CD4-positive, alpha-beta memory T cell (primary cell): Measurements from ENCODE around the gene VPS9D1. TPM values are rescaled to one million over a fixed set of nuclear protein-coding genes. Genes with fewer than 3 reads are reported as not detected.

Source experiments
- CTCF ChIA-PET: fragments of 350-600 bp; sonication (Branson Sonifier 250); formaldehyde crosslinking; loops from one replicate; lab custom pipeline; 2021; ENCODE audit warnings: inconsistent platforms; ENCODE audit not compliant: partially characterized antibody; lab: Charles Lee
- POLR2A ChIA-PET: fragments of 350-600 bp; sonication (Branson Sonifier 250); formaldehyde crosslinking; loops from one replicate; lab custom pipeline; 2021; ENCODE audit not compliant: partially characterized antibody; lab: Charles Lee
- DNase-seq, 5 donors: peaks; one replicate each; pipeline versions ENCODE4 v3.0.0 to v3.0.0-alpha.2; 2020 to 2022; ENCODE audit warnings: mixed read lengths in 1 of 5
- H3K27ac ChIP-seq: one replicate; pipeline ENCODE4 v1.7.0; 2013; ENCODE audit warnings: low read depth, low read length
- H3K27me3 ChIP-seq: 2 replicates; pipeline ENCODE4 v1.7.0; 2013; ENCODE audit warnings: mild to moderate bottlenecking, low read length, moderate library complexity; ENCODE audit not compliant: insufficient read depth
- H3K36me3 ChIP-seq: 2 replicates; pipeline ENCODE4 v1.7.0; 2013; ENCODE audit warnings: mild to moderate bottlenecking, low read length, moderate library complexity; ENCODE audit not compliant: insufficient read depth
- H3K4me1 ChIP-seq: 2 replicates; pipeline ENCODE4 v1.7.0; 2013; ENCODE audit warnings: mild to moderate bottlenecking, low read length, moderate library complexity; ENCODE audit not compliant: insufficient read depth
- H3K4me3 ChIP-seq, 2 donors: one replicate each; pipeline ENCODE4 v1.7.0; 2013; ENCODE audit warnings: low read length in 2 of 2, mild to moderate bottlenecking in 1 of 2
- H3K9me3 ChIP-seq, 2 donors: one replicate each; pipeline ENCODE4 v1.7.0; 2013; ENCODE audit warnings: low read length in 2 of 2, control low read depth in 1 of 2; ENCODE audit not compliant: control insufficient read depth in 1 of 2
- H3K27ac Mint-ChIP-seq, 7 donors: one replicate each; pipeline ENCODE4 v1.8.0; 2020 to 2021; ENCODE audit warnings: mixed read lengths in 7 of 7, mild to moderate bottlenecking in 6 of 7, inconsistent platforms in 3 of 7, moderate library complexity in 3 of 7
- H3K27me3 Mint-ChIP-seq, 2 donors: one replicate each; pipeline ENCODE4 v1.8.0; 2020 to 2021; ENCODE audit warnings: mixed read lengths in 2 of 2
- H3K36me3 Mint-ChIP-seq, 2 donors: one replicate each; pipeline ENCODE4 v1.8.0; 2020 to 2021; ENCODE audit warnings: mixed read lengths in 2 of 2, inconsistent platforms in 1 of 2, mild to moderate bottlenecking in 1 of 2
- H3K4me1 Mint-ChIP-seq, 4 donors: one replicate each; pipeline ENCODE4 v1.8.0; 2020 to 2021; ENCODE audit warnings: mixed read lengths in 4 of 4, mild to moderate bottlenecking in 1 of 4
- H3K4me3 Mint-ChIP-seq, 8 donors: one replicate each; pipeline ENCODE4 v1.8.0; 2020 to 2021; ENCODE audit warnings: mixed read lengths in 8 of 8, mild to moderate bottlenecking in 7 of 8, moderate library complexity in 6 of 8, inconsistent platforms in 3 of 8
- H3K9me3 Mint-ChIP-seq, 8 donors: one replicate each; pipeline ENCODE4 v1.8.0; 2020 to 2021; ENCODE audit warnings: mixed read lengths in 8 of 8, mild to moderate bottlenecking in 5 of 8, inconsistent platforms in 3 of 8, moderate library complexity in 1 of 8
- intact Hi-C: fragments of 100-400 bp; cut with micrococcal nuclease; formaldehyde crosslinking; loops from one replicate; pipeline ENCODE4 v1.15.1; 2023
- polyA plus RNA-seq, 2 donors: library from polyadenylated mRNA; unstranded; fragments of 300-500 nt; fragmentation: Illumina TruSeq; gene quantifications; one replicate each; pipeline ENCODE4 v1.2.3, GENCODE V29; 2021
- total RNA-seq, 2 experiments: library from RNA; stranded (reverse); gene quantifications; one replicate each; pipeline ENCODE4 v1.2.3, GENCODE V29; 2021

VPS9D1 gene
- total and polyA plus RNA-seq, 4 experiments from 2014 or later = 0.48 to 13.6 (median 7.0) TPM

DNA sequence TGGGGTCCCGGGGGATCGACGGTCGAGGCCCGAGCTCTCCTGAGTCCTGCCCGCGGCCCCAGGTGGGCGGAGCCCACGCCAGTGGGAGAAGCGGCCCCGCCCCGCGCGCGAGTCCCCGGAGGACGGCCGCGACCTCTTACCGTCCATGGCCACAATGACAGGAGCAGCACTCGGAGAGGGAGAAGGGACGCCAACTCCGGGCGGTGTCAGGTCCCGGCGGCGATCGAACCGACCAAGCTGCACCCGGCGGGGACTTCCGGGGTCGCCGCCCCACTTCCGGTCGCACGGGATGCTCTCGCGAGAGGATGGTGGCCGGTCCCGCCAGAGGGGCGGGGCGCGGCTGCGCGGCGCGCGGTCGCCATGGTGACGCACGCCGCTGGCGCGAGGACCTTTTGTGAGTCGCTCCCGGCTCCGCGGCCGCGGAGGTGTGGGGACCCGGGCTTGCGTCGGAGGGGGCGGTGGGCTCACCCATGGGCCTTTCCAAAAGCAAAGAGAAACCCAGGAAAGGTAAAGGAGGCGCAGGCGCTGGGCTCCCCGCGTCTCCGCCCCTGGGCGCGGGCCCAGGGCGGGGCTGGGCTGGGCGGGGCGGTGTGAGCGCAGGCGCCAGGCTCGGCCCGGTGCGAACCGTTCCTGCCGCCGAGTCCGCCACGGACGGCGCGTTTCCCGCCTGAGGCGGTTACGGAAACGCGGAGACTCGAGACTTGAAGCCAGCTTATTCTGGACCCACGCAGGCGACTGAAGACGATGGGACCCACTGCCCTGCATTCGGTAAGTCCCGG, 63.1 kb downstream of the VPS9D1 start, which contains the start of the genes CHMP1A and SPATA33:
TSS of gene CHMP1A (minus strand) at position 267 of the 779 bp plus-strand sequence. CDS start at position 147, 120 bp downstream.
TSS of gene SPATA33 (plus strand) at position 395 of the 779 bp plus-strand sequence. CDS start at position 471, 76 bp downstream.
- Histone ChIP-seq H3K9me3 (no peaks in the 10 kb centered on the region), H3K36me3 (no peaks in the 10 kb centered on the region), H3K4me3 (peak within 1 kb of the TSS; percentile 30 to 92), H3K27me3 (no peaks in the 10 kb centered on the region), H3K4me1 (peaks cover 21% of the 10 kb centered on the region), H3K27ac (peak within 1 kb of the TSS; percentile 93)
- intact Hi-C loops = loop anchor here (1.0 kb wide), 2 partner anchors 29 to 44 kb away; partner anchors contain the start of genes CDK10 and SPATA2L
- Mint-ChIP-seq H3K36me3 (peaks cover 8 to 21% of the 10 kb centered on the region in 2 donors), H3K27me3 (no peaks in the 10 kb centered on the region), H3K4me1 (peaks cover 13 to 46% (median 26%) of the 10 kb centered on the region in 4 donors), H3K4me3 (peak within 1 kb of the TSS; percentile 85 to 91 (median 88)), H3K9me3 (no peaks in the 10 kb centered on the region), H3K27ac (peak within 1 kb of the TSS; percentile 85 to 92 (median 91))
- CTCF ChIA-PET = interaction anchor here (3.1 kb wide), 1 partner anchor 42 kb away, joined by 10 read pairs; no protein-coding TSS in a partner anchor
- POLR2A ChIA-PET = interaction anchor here (0.6 to 1.7 kb wide), 7 partner anchors 10 to 231 kb away, joined by 3 to 11 read pairs (median 5); partner anchors contain the start of gene CDK10
- DNase-seq = peak; percentile 90 to 97 (median 94)

Other genes with a start within 250 kb of the VPS9D1 start
- 100 to 1,000 TPM; 229 to 246 TPM for gene ANKRD11, start 230.3 kb downstream of the VPS9D1 start, total RNA-seq
- 10 to 100 TPM in 1 of 2 donors, 1 to 10 TPM in 1; 3.9 to 49.7 TPM for gene ANKRD11, start 230.3 kb downstream of the VPS9D1 start, polyA plus RNA-seq
- 100 to 1,000 TPM; 157 to 160 TPM for gene SPG7, start 212.5 kb downstream of the VPS9D1 start, total RNA-seq
- gene SPG7, start 212.5 kb downstream of the VPS9D1 start, polyA plus RNA-seq = 10 to 100 TPM; 46.4 to 48.5 TPM
- 1,000 to 10,000 TPM; 4,825 to 5,043 TPM for gene RPL13, start 160.2 kb downstream of the VPS9D1 start, total RNA-seq
- 1,000 to 10,000 TPM; 4,119 to 5,642 TPM for gene RPL13, start 160.2 kb downstream of the VPS9D1 start, polyA plus RNA-seq
- gene CPNE7, start 145.1 kb downstream of the VPS9D1 start, total RNA-seq = 1 to 10 TPM; 4.0 to 7.3 TPM
- 1 to 10 TPM; 2.3 to 5.7 TPM for gene CPNE7, start 145.1 kb downstream of the VPS9D1 start, polyA plus RNA-seq
- gene DPEP1, start 107.3 kb downstream of the VPS9D1 start, total RNA-seq = not detected
- gene DPEP1, start 107.3 kb downstream of the VPS9D1 start, polyA plus RNA-seq = not detected
- 10 to 100 TPM; 77.3 to 88.9 TPM for gene CHMP1A, start 63.2 kb downstream of the VPS9D1 start, total RNA-seq
- 10 to 100 TPM; 66.5 to 83.9 TPM for gene CHMP1A, start 63.2 kb downstream of the VPS9D1 start, polyA plus RNA-seq
- 10 to 100 TPM in 1 of 2 experiments, 1 to 10 TPM in 1; 8.6 to 10.5 TPM for gene SPATA33, start 63.1 kb downstream of the VPS9D1 start, total RNA-seq
- 1 to 10 TPM; 2.5 to 5.7 TPM for gene SPATA33, start 63.1 kb downstream of the VPS9D1 start, polyA plus RNA-seq
- gene CDK10, start 34.2 kb downstream of the VPS9D1 start, total RNA-seq = 100 to 1,000 TPM; 134 to 140 TPM
- gene CDK10, start 34.2 kb downstream of the VPS9D1 start, polyA plus RNA-seq = 10 to 100 TPM; 24.8 to 33.5 TPM
- gene SPATA2L, start 19.2 kb downstream of the VPS9D1 start, total RNA-seq = 10 to 100 TPM; 12.7 to 13.1 TPM
- 10 to 100 TPM in 1 of 2 donors, 1 to 10 TPM in 1; 5.4 to 13.0 TPM for gene SPATA2L, start 19.2 kb downstream of the VPS9D1 start, polyA plus RNA-seq
- gene ZNF276, start 639 bp upstream of the VPS9D1 start, total RNA-seq = 100 to 1,000 TPM; 141 to 143 TPM
- 10 to 100 TPM in 1 of 2 donors, 1 to 10 TPM in 1; 9.5 to 53.7 TPM for gene ZNF276, start 639 bp upstream of the VPS9D1 start, polyA plus RNA-seq
- 10 to 100 TPM in 1 of 2 experiments, 1 to 10 TPM in 1; 9.6 to 10.1 TPM for gene FANCA, start 95.7 kb upstream of the VPS9D1 start, total RNA-seq
- gene FANCA, start 95.7 kb upstream of the VPS9D1 start, polyA plus RNA-seq = 1 to 10 TPM; 4.6 to 8.1 TPM
- 1 to 10 TPM; 3.0 to 3.3 TPM for gene SPIRE2, start 107.6 kb upstream of the VPS9D1 start, total RNA-seq
- gene SPIRE2, start 107.6 kb upstream of the VPS9D1 start, polyA plus RNA-seq = under 1 TPM in 1 of 2 donors, not detected in 1; 0.71 TPM
- gene TCF25, start 152.7 kb upstream of the VPS9D1 start, total RNA-seq = 100 to 1,000 TPM; 283 to 308 TPM
- gene TCF25, start 152.7 kb upstream of the VPS9D1 start, polyA plus RNA-seq = 100 to 1,000 TPM in 1 of 2 donors, 10 to 100 TPM in 1; 86.4 to 108 TPM
- 10 to 100 TPM; 12.6 to 13.5 TPM for gene MC1R, start 198.0 kb upstream of the VPS9D1 start, total RNA-seq
- gene MC1R, start 198.0 kb upstream of the VPS9D1 start, polyA plus RNA-seq = under 1 TPM in 1 of 2 donors, not detected in 1; 0.22 TPM
- gene TUBB3, start 202.4 kb upstream of the VPS9D1 start, total RNA-seq = under 1 TPM in 1 of 2 experiments, not detected in 1; 0.73 TPM
- gene TUBB3, start 202.4 kb upstream of the VPS9D1 start, polyA plus RNA-seq = not detected
- 10 to 100 TPM; 45.5 to 46.0 TPM for gene DEF8, start 227.9 kb upstream of the VPS9D1 start, total RNA-seq
- 10 to 100 TPM; 30.7 to 40.6 TPM for gene DEF8, start 227.9 kb upstream of the VPS9D1 start, polyA plus RNA-seq